ENCODE data around the gene CBX4. TPM values are rescaled to one million over a fixed set of nuclear protein-coding genes. Genes with fewer than 3 reads are reported as not detected.

The CBX4 gene
- total and polyA plus RNA-seq, 2 of the 13 experiments (the other 11 are each of a cell fraction or from before 2014, with no cell fraction given) = 25.8 to 50.8 TPM

DNA sequence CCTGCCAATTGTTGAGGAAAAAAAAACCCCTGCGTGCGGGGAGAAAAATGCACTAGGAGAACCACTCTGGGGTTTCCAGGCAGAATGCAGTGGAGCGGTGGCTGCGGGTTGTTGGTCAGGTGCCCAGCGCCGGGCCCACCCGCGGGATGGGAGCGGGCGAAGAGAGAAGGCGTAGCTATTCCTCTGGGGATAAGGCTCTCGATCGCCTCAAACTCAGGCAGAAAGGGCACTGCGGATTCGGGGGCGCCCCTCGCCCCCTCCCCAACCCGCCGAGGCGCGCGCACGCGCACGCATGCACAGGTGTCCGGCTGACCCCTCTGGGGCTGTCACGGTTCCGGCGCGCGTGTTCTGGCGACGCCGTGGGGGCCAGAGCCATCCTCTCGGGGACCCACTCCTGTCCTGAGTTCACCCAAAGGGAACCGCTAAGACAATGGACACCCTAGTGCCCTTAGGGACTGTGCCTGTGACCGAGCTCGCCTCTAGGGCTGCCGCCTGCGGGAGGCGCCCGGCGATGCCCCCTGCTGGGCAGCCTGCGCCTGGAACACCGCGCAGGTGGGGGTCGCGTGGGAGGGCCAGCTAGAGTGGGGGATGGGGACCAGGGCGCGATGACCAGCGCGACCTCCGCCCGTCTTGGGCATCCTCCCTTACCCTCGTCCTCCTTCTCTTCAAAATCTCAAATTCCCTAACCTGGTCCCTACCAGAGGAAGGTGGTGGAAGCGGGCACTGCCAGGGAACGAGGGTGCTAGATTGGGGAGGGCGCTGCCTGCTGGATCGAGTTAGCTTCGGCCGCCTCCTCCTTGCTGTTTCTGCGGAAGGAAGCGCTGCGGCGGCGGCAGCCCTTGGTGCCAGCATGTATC, 28.0 kb downstream of the CBX4 start (continued):
- TF ChIP-seq ZBTB39 (CRISPR knock-in tag; IDR thresholded peaks at IDR 0.05) = 0 out of 2 replicates have a peak, but pooled peaks have one; percentile 78
- TF ChIP-seq SAP130 (CRISPR knock-in tag; IDR thresholded peaks at IDR 0.05; ENCODE audit: low read depth) = peak; percentile 47; the same call in 1 of the 2 replicates
- TF ChIP-seq, protein P1, sequence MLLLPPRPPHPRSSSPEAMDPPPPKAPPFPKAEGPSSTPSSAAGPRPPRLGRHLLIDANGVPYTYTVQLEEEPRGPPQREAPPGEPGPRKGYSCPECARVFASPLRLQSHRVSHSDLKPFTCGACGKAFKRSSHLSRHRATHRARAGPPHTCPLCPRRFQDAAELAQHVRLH (CRISPR knock-in tag; IDR thresholded peaks at IDR 0.05; ENCODE audit: borderline replicate concordance, low read depth) = peak; percentile 89; the same call in 1 of the 2 replicates
- TF ChIP-seq RORA (CRISPR knock-in tag; IDR thresholded peaks at IDR 0.05) = no peak
- TF ChIP-seq CCAR2 (optimal IDR thresholded peaks at IDR 0.05; ENCODE audit: low read depth, low read length) = no peak
- no peak for TF ChIP-seq KLF15 (CRISPR knock-in tag; IDR thresholded peaks at IDR 0.05; ENCODE audit: borderline replicate concordance)
- no peak for TF ChIP-seq ZNF24 (IDR thresholded peaks at IDR 0.05)
- TF ChIP-seq ZBTB14 (CRISPR knock-in tag; IDR thresholded peaks at IDR 0.05) = peak; percentile 74
- TF ChIP-seq ZNF44 (CRISPR knock-in tag; IDR thresholded peaks at IDR 0.05) = no peak
- TF ChIP-seq ZNF138 (CRISPR knock-in tag; IDR thresholded peaks at IDR 0.05; ENCODE audit: low read depth) = no peak
- TF ChIP-seq, protein P2, sequence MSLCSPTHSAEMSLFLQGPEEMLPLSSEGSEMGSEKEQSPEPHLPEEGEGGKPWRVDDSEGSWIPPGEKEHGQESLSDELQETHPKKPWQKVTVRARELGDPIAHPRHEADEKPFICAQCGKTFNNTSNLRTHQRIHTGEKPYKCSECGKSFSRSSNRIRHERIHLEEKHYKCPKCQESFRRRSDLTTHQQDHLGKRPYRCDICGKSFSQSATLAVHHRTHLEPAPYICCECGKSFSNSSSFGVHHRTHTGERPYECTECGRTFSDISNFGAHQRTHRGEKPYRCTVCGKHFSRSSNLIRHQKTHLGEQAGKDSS (CRISPR knock-in tag; IDR thresholded peaks at IDR 0.05; ENCODE audit: borderline replicate concordance, low read depth) = peak; percentile 78; the same call in 1 of the 2 replicates
- TF ChIP-seq ZBTB34 (CRISPR knock-in tag; IDR thresholded peaks at IDR 0.05) = no peak
- TF ChIP-seq LCORL (IDR thresholded peaks at IDR 0.05) = no peak
- TF ChIP-seq LCORL (CRISPR knock-in tag; IDR thresholded peaks at IDR 0.05) = peak; percentile 88
- no peak for TF ChIP-seq JUN (CRISPR knock-in tag; IDR thresholded peaks at IDR 0.05)
- TF ChIP-seq BATF2 (CRISPR knock-in tag; IDR thresholded peaks at IDR 0.05) = no peak
- no peak for TF ChIP-seq GABPA (IDR thresholded peaks at IDR 0.05; ENCODE audit: low read depth, low read length)
- no peak for TF ChIP-seq GABPA (CRISPR knock-in tag; IDR thresholded peaks at IDR 0.05; ENCODE audit: low read depth)
- TF ChIP-seq ZNF512 (CRISPR knock-in tag; IDR thresholded peaks at IDR 0.05) = no peak
- no peak; the same call in none of the 2 replicates for TF ChIP-seq RELA (CRISPR knock-in tag; IDR thresholded peaks at IDR 0.05)
